Body of pancreas (tissue), 4 donors: ENCODE data around the gene PNLIPRP1.
A peak's percentile ranks its signal among the peaks of the same experiment; 100 is the strongest.

Experiments used
- POLR2A ChIP-seq, 3 donors: fragments of 450-650 bp; IDR thresholded peaks; one replicate each; pipeline ENCODE4 v1.6.1; 2016; ENCODE audit warnings: antibody characterized with exemption in 3 of 3, mild to moderate bottlenecking in 2 of 3
- TF ChIP-seq, protein P1 (sequence below), 7 experiments: fragments of 450-650 bp in 4 of 7; fragments of 200-600 bp in 3 of 7; sonication (generic) in 3 of 7; IDR thresholded peaks; one replicate each; pipeline ENCODE4 v1.5.1; 2016 to 2019; ENCODE audit warnings: antibody characterized with exemption in 7 of 7

DNA sequence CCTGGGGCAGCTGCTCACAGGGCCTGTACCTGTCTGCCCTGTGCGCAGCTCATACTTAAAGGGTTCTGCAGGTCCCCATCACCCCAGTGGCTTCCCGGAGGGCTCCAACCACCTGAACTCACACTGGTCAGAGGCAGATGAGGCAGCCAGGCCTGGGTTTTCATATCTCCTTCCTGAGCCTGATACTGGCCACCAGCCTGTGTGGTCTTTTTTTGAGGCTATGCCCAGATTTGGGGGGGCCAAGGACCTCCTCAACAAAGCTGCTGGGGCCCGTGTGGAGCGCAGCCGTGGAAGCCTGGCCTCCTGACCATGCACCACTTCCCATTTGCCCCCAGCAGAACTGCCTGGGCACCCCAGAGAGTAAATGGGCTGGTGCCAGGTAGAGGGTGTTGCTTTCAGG is 55.7 kb downstream of the PNLIPRP1 start:
- TF ChIP-seq, protein P1, sequence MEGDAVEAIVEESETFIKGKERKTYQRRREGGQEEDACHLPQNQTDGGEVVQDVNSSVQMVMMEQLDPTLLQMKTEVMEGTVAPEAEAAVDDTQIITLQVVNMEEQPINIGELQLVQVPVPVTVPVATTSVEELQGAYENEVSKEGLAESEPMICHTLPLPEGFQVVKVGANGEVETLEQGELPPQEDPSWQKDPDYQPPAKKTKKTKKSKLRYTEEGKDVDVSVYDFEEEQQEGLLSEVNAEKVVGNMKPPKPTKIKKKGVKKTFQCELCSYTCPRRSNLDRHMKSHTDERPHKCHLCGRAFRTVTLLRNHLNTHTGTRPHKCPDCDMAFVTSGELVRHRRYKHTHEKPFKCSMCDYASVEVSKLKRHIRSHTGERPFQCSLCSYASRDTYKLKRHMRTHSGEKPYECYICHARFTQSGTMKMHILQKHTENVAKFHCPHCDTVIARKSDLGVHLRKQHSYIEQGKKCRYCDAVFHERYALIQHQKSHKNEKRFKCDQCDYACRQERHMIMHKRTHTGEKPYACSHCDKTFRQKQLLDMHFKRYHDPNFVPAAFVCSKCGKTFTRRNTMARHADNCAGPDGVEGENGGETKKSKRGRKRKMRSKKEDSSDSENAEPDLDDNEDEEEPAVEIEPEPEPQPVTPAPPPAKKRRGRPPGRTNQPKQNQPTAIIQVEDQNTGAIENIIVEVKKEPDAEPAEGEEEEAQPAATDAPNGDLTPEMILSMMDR (IDR thresholded peaks at IDR 0.05): no peak
- peak in 2 of 3 donors; percentile 26 for TF ChIP-seq POLR2A (IDR thresholded peaks at IDR 0.05)
